ENCODE measurements around the gene CRY2.

The CRY2 gene

DNA sequence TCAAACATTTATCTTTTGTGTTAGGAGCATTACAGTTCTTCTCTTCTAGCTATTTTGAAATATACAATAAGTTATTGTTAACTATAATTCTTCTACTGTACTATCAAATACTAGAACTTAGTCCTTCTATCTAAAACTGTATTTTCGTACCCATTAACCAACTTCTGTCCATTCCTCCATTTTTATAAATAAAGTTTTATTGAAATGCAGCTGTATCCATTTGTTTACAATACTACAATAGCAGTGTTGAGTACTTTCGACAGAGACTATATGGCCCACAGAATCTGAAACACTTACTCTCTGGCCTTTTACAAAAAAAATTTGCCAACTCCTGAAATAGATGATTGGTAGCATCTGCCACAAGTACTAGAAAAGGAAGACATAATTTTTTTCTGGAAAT is 47.0 kb upstream of the CRY2 start:
- TF ChIP-seq TAF1 (IDR thresholded peaks at IDR 0.05; ENCODE audit: low read depth) (no peak), TCF12 (IDR thresholded peaks at IDR 0.05; ENCODE audit: low read depth) (no peak), NFIC (IDR thresholded peaks at IDR 0.05) (no peak), RAD21 (IDR thresholded peaks at IDR 0.05; ENCODE audit: low read depth) (no peak), FOXM1 (IDR thresholded peaks at IDR 0.05; ENCODE audit: borderline replicate concordance, low read depth) (no peak), CREB1 (IDR thresholded peaks at IDR 0.05; ENCODE audit: low read depth) (no peak), TEAD4 (IDR thresholded peaks at IDR 0.05) (no peak), EP300 (IDR thresholded peaks at IDR 0.05; ENCODE audit: borderline replicate concordance) (no peak), YY1 (IDR thresholded peaks at IDR 0.05; ENCODE audit: low read depth) (no peak)
- TF ChIP-seq, protein P1, sequence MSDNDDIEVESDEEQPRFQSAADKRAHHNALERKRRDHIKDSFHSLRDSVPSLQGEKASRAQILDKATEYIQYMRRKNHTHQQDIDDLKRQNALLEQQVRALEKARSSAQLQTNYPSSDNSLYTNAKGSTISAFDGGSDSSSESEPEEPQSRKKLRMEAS (IDR thresholded peaks at IDR 0.05): no peak

DNA sequence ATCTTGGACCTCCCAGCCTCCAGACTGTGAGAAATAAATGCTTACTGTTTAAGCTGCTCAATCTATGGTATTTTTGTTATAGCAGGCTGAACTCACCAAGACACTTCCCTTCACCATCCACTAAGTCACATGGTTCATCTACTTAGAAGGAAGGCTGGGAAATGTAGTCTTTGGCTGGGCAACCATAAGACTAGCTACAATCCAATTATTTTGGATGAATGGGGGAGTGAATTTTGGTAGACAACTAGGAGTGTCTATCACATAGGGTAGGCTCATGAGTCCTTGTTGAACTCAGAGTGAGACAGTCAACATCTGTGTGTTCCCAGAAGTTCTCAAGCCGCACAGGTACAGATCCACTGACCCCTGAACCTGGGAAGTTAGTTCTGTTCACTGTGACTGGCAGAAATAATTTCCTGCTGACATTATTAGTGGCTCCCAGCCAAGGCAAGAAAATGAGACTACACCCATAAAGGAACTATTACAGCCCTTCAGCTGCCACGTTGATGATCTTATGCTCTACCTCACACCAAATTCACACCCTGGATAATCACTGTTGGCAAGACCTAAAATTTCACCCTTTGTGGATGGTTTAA is 45.5 kb upstream of the CRY2 start:
- TF ChIP-seq, protein P2, sequence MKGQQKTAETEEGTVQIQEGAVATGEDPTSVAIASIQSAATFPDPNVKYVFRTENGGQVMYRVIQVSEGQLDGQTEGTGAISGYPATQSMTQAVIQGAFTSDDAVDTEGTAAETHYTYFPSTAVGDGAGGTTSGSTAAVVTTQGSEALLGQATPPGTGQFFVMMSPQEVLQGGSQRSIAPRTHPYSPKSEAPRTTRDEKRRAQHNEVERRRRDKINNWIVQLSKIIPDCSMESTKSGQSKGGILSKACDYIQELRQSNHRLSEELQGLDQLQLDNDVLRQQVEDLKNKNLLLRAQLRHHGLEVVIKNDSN (IDR thresholded peaks at IDR 0.05): peak; percentile 91
- TF ChIP-seq CREB1 (IDR thresholded peaks at IDR 0.05; ENCODE audit: low read depth) (no peak), ZBTB7A (IDR thresholded peaks at IDR 0.05; ENCODE audit: low read depth) (no peak)

DNA sequence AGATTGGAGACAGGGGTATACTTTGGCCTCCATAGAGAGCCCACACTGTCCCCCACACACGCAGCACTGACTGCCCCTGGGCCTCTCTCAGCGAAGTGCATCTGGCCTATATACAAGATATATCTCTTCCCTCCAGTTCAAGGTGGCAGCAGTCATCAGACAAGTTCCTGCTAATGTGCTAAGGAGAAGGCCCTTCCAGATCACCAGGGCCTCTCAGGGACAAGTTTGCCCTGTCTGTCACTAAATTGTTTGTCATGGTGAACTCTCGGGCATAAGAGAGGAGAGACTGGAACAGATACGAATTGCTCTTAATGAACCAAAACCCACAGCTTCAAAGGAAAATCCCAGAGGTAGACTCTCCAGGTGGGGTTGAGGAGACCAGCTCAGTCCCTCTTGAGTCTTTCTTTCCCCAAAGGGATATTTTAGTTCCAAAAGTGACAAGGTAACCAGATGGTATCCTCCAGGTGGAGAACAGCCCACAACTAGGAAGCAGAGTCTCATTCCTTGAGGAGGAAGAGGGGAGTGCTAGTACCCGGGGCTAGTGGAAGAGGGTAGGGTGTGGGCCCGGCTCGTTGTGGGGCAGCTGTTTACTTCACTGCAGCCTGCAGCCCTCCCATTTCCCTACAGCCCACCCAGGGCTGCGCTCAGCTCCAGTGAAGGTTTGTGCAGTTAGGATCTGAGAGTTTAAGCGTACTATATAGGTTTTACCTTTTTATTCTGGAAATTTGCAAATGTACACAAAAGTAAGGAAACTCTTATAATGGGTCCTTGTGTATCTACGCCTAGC is 44.6 kb upstream of the CRY2 start:
- no peak for TF ChIP-seq CEBPB (IDR thresholded peaks at IDR 0.05)
- TF ChIP-seq NFIC (IDR thresholded peaks at IDR 0.05): no peak
- no peak for TF ChIP-seq TCF12 (IDR thresholded peaks at IDR 0.05; ENCODE audit: low read depth)
- TF ChIP-seq EP300 (IDR thresholded peaks at IDR 0.05; ENCODE audit: borderline replicate concordance): no peak
- no peak for TF ChIP-seq TEAD4 (IDR thresholded peaks at IDR 0.05)

DNA sequence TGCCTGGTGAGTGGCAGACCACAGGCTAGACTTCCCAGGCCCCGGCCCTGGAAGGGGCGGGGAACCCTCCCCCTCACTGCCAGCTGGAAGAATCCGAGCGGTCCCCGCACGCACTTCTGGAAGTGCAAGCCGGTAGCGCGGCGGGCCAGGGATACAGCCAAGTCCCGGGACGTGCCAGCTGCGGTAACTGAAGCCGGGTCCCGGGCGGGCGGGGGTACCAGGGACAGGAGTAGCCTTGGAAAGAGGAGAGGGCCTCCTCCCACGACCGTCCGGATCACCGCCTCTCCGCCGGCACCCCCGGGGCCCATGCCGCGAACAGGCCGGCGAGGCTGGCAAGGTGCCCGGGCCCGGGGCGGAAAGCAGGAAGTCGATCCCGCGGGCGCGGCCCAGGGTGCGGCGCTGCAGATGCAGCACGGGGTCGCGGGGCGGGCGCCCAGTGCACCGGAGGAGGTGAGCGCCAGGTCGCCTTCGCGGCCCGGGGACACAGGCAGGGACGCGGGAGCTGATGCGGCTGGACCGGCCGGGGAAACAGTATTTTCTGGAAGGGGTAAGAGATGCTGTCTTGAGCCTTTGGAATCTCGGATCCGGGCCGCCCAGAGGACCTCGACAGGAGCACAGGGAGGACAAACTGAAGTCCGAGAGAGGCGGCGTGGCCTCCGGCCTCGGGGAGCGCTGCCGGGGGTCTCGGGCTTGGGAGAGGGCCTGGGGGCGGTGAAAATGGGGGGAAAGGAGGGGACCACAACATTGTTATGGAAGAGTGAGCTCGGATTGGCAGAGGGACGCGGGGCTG is 43.1 kb upstream of the CRY2 start:
- TF ChIP-seq ZBTB7A (IDR thresholded peaks at IDR 0.05; ENCODE audit: low read depth) (peak; percentile 77), FOXM1 (IDR thresholded peaks at IDR 0.05; ENCODE audit: borderline replicate concordance, low read depth) (no peak), TAF1 (IDR thresholded peaks at IDR 0.05; ENCODE audit: low read depth) (no peak), RAD21 (IDR thresholded peaks at IDR 0.05; ENCODE audit: low read depth) (no peak), NFIC (IDR thresholded peaks at IDR 0.05) (peak; percentile 79), TCF12 (IDR thresholded peaks at IDR 0.05; ENCODE audit: low read depth) (no peak), EP300 (IDR thresholded peaks at IDR 0.05; ENCODE audit: borderline replicate concordance) (peak; percentile 28; the same call in 1 of the 2 replicates), CEBPB (IDR thresholded peaks at IDR 0.05) (no peak), YY1 (IDR thresholded peaks at IDR 0.05; ENCODE audit: low read depth) (no peak)
- TF ChIP-seq, protein P2 (IDR thresholded peaks at IDR 0.05): no peak
- TF ChIP-seq, protein P1 (IDR thresholded peaks at IDR 0.05): peak; percentile 29; the same call in 1 of the 2 replicates

DNA sequence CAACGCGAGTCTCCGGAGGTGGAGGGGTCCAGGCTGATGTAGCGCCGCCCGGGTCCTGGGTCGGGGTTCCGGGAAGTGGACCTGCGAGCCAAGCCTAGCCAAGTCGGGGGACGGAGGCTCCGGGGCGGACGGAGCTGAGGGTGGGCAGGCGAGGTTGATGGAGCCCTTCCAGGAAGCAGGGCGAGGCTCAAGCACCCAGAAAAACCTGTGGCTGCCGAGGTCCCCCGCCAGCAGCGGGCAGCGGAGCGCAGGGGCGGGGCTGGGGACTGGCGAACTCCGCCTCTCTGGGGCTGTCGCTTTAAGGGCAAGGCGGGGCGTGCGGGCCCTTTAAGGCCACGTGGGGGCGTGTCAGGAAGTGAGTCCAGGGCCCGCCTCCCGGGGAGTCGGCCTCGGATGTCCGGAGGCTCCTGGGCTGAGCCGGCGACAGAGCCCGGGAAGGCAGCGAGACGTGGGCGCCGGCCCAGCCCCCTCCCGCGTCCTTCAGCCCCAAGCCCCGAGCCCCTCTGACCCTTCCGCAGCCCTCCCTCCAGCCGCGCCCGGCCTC is 42.4 kb upstream of the CRY2 start, which contains the start of gene SLC35C1:
SLC35C1 (plus strand) TSS at position 389 of the 544 bp plus-strand sequence. CDS start 653 bp downstream, outside the sequence.
- TF ChIP-seq, protein P1 (IDR thresholded peaks at IDR 0.05): peak; percentile 75; the same call in 1 of the 2 replicates
- TF ChIP-seq, protein P2 (IDR thresholded peaks at IDR 0.05): peak; percentile 79
- no peak for TF ChIP-seq TEAD4 (IDR thresholded peaks at IDR 0.05)
- TF ChIP-seq ZBTB7A (IDR thresholded peaks at IDR 0.05; ENCODE audit: low read depth): 0 out of 2 replicates have a peak, but pooled peaks have one; percentile 4
- TF ChIP-seq EP300 (IDR thresholded peaks at IDR 0.05; ENCODE audit: borderline replicate concordance): no peak

DNA sequence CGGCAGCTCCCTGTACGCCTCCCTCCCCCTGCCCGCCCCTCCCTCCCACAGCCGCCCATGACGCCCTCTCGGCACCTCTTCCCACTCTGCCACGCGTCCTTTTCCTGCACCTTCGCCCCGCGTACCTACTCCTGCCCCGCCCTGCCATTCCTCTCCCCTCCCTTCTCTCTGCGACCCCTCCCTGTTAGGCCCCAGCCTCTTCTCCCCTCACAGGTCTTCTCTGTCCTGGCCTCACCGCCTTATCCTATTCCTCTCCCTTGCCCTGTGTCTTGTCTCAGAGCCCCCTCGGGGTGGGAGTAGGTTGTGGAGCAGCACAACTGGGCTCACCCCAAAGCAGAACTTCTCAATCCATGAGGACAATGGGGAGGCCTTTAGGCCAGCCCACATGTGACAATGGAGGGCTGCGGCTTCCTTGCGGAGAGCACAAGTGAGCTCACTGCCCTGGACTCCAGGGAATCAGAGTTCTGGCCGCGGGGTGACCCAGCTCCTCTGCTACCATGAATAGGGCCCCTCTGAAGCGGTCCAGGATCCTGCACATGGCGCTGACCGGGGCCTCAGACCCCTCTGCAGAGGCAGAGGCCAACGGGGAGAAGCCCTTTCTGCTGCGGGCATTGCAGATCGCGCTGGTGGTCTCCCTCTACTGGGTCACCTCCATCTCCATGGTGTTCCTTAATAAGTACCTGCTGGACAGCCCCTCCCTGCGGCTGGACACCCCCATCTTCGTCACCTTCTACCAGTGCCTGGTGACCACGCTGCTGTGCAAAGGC is 41.8 kb upstream of the CRY2 start:
- TF ChIP-seq, protein P2 (IDR thresholded peaks at IDR 0.05): no peak
- TF ChIP-seq EGR1 (IDR thresholded peaks at IDR 0.05) (no peak), ZBTB7A (IDR thresholded peaks at IDR 0.05; ENCODE audit: low read depth) (no peak), RAD21 (IDR thresholded peaks at IDR 0.05; ENCODE audit: low read depth) (no peak), CEBPB (IDR thresholded peaks at IDR 0.05) (no peak), CREB1 (IDR thresholded peaks at IDR 0.05; ENCODE audit: low read depth) (no peak), NFIC (IDR thresholded peaks at IDR 0.05) (no peak), EP300 (IDR thresholded peaks at IDR 0.05; ENCODE audit: borderline replicate concordance) (no peak), TCF12 (IDR thresholded peaks at IDR 0.05; ENCODE audit: low read depth) (no peak), TEAD4 (IDR thresholded peaks at IDR 0.05) (no peak), FOXM1 (IDR thresholded peaks at IDR 0.05; ENCODE audit: borderline replicate concordance, low read depth) (no peak)
